CD4-positive, alpha-beta T cell treated with Interferon alpha-2 for 1 hour (primary cell): ENCODE results near the gene SH2D2A.

Experiments used
- DNase-seq, 2 donors: peaks; one replicate each; pipeline ENCODE4 v3.0.0-alpha.2; 2020 to 2022

Gene SH2D2A

GRCh38 chr1:156822680-156823079 lies 6.0 kb upstream of the SH2D2A start:
- no peak for DNase-seq

- no peak for DNase-seq
These were observed 5.2 kb upstream of the SH2D2A start for GRCh38 chr1:156821801-156822200.

- DNase-seq: peak in 1 of 2 donors; percentile 42
These were observed 656 bp downstream of the SH2D2A start for GRCh38 chr1:156815961-156816422.

GRCh38 chr1:156815307-156815826 lies 1.3 kb downstream of the SH2D2A start:
- DNase-seq: no peak

- peak in 1 of 2 donors; percentile 48 for DNase-seq
These were observed 1.9 kb downstream of the SH2D2A start for GRCh38 chr1:156814571-156815260.

GRCh38 chr1:156813750-156814570 lies 2.7 kb downstream of the SH2D2A start:
- DNase-seq: peak; percentile 57 to 80

DNA sequence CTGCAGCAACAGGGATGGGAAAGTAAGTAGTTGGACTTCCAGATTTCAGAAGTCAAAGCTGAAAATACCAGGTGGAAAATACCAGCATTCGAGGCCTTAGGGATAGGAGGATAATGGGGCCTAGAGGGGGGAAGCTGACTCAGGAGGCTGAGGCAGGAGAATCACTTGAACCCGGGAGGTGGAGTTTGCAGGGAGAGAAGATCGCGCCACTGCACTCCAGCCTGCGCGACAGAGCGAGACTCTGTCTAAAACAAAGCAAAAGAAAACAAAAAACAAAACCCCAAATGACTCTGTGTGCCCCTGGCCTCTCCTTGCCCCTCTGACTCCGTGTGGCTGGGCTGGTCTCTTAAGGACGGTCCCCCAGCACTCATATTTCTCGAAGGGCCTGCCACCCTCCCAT lies 3.4 kb downstream of the SH2D2A start:
- no peak for DNase-seq

- DNase-seq: no peak
These were observed 4.2 kb downstream of the SH2D2A start for GRCh38 chr1:156812293-156812990.

- DNase-seq: no peak
These were observed 5.5 kb downstream of the SH2D2A start for GRCh38 chr1:156811168-156811567.

GRCh38 chr1:156809711-156810366 lies 6.8 kb downstream of the SH2D2A start:
- DNase-seq: no peak

DNA sequence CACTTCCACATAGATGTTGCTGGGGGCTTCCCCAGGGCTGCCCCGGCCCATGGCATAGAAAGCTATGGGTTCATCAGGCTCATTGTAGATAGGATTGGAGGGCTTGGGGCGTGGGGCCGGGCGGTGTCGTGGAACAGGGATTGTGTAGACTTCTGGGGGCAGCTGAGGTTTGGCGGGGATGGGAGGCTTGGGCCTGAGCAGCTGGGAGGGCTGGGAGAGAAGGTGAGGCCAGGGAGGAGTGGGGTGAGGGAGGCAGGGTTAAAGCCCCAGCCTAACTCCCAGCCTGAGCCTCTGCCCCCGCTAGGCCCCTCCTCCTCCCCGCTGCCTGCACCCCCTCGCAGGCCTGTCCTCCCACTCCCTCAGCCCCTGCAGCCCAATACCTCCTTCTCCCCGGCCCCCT lies 7.4 kb downstream of the SH2D2A start:
- DNase-seq: no peak

GRCh38 chr1:156808186-156809030 lies 8.2 kb downstream of the SH2D2A start:
- DNase-seq: no peak

DNA sequence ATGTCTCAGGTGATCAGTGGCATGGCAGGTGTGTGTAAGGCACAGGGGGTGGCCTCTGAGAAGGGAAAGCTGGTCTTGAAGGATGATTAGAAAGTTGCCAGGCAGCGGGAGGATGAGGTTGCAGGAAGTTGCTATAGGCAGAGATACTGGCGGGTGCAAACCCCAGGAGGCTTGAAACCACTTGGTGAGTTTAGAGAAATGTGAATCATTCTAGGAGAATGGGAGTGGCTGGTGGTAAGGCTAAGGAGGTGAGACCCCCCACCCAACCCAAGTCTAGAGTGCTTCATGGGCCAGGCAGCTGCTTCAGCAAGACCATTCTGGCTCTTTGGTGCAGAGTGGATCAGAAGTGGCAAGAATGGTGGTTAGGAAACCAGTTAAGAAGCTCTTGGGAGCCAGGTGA lies 9.0 kb downstream of the SH2D2A start:
- peak in 1 of 2 donors; percentile 46 for DNase-seq

GRCh38 chr1:156806512-156807440 lies 9.9 kb downstream of the SH2D2A start:
- no peak for DNase-seq

DNA sequence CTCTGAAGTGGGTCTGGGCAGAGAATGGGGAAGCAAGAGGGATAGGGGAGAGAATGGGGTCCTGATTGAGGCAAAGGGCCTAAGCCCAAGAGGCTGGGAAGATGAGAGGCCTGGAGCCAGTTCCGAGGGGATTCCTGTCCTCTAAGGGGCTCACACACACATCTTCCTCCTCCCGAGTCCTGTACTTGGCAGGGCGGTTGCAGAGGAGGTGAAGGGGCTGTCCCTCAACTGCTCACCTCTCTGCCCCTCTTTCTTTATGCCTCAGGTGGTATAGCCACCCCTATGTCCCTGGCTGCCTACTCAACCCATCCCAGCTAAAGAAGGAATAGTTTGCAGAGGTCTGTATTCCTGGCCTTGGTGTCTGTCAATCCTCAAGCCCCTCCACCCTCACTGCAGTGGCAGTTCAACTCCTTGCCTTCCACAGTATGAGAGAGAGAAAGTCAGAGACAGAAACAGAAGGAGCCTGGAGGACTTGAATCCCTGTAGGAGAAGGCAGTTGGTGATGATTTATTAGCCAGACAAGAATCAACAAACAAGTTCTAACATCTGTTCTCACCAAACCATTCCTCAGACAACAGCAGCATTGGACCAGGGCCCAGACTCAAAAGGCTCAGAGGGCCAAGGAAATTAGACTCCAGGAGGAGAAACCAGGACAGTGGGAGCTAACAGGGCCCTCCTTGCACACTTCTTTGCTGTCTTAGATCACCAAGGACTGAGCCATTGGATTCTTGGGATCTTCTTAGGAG lies 10.7 kb downstream of the SH2D2A start:
- no peak for DNase-seq

GRCh38 chr1:156804572-156805243 lies 11.9 kb downstream of the SH2D2A start:
- DNase-seq: no peak

GRCh38 chr1:156804026-156804425 lies 12.6 kb downstream of the SH2D2A start:
- no peak for DNase-seq

DNA sequence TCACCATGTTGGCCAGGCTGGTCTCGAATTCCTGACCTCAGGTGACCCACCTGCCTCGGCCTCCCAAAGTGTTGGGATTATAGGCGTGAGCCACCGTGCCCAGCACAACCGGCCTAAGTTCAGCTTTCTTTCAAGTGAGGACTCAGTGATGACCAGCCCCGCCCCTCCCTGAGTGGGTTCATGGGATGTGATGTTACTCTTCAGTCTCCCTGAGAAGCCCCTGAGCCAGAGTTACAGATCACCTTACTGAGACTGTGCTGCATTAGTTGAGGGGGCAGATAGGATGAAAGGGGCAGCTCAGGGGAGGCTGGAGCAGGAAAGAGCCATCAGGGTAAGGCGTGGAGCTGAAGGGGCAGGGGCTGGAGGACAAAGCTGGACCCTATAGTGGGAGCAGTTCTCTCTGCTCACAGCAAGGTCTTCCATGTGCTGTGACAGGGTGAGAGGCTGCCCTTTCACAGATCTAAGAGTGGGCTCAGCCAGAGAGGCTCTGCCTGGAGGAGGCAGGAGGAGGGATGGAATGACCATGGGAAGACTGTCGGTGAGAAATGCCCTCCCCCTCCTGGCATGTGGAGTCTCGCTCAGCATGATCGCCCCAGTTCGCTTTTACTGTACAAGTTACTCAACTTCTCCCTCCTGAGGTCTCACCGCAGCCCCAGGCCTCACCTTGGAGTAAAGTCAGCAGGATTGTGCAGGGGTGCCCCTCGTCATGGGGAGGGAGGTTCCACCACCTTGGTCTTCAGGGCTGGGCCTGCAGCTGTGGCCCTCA lies 13.4 kb downstream of the SH2D2A start:
- DNase-seq: no peak
